ENCODE measurements around the gene SOS1. TPM values are rescaled to one million over a fixed set of nuclear protein-coding genes. Genes with fewer than 3 reads are reported as not detected.

SOS1 gene
- total RNA-seq, 2 donors from 2014 or later, result 29.8 to 61.2 TPM

DNA sequence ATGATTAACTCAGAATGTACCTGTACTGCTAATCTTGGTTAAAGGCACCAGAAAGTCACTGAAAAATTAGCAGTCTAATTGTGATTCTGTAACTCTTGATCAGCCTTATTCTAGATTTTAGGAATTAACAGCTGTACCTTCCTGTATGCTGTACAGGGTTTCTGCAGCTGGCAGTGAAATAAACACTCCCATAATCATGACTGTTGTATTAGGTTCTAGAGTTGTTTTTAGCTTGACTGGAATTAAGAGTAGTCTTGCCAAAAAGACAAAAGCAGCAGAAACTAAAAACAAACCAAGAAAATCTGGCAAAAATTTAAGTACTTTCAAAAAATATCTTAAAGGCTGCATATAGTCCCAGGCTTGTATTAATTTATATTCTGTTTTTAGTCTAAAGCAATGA is 103.5 kb downstream of the SOS1 start:
- H3K9me3 ChIP-seq, result no peaks in the 10 kb centered on the region
- TF ChIP-seq, protein P1, sequence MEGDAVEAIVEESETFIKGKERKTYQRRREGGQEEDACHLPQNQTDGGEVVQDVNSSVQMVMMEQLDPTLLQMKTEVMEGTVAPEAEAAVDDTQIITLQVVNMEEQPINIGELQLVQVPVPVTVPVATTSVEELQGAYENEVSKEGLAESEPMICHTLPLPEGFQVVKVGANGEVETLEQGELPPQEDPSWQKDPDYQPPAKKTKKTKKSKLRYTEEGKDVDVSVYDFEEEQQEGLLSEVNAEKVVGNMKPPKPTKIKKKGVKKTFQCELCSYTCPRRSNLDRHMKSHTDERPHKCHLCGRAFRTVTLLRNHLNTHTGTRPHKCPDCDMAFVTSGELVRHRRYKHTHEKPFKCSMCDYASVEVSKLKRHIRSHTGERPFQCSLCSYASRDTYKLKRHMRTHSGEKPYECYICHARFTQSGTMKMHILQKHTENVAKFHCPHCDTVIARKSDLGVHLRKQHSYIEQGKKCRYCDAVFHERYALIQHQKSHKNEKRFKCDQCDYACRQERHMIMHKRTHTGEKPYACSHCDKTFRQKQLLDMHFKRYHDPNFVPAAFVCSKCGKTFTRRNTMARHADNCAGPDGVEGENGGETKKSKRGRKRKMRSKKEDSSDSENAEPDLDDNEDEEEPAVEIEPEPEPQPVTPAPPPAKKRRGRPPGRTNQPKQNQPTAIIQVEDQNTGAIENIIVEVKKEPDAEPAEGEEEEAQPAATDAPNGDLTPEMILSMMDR (IDR thresholded peaks at IDR 0.05), result no peak
- peaks cover 29 to 64% of the 10 kb centered on the region in 2 donors for H3K4me1 ChIP-seq (ENCODE audit: control insufficient read depth in 1 of 2, low read depth in 2 of 2)
- peak overlapping the region; percentile 38 to 40 for H3K27ac ChIP-seq
- ATAC-seq (ENCODE audit: insufficient number of reproducible peaks, low FRiP score, low read depth), result no peak
- H3K4me3 ChIP-seq, result peak overlapping the region; percentile 17
- DNase-seq (ENCODE audit: low spot score), result no peak
- no peaks in the 10 kb centered on the region for H3K27me3 ChIP-seq (replicated peaks; ENCODE audit: insufficient read depth)
- H3K36me3 ChIP-seq, result peaks cover 7% of the 10 kb centered on the region

DNA sequence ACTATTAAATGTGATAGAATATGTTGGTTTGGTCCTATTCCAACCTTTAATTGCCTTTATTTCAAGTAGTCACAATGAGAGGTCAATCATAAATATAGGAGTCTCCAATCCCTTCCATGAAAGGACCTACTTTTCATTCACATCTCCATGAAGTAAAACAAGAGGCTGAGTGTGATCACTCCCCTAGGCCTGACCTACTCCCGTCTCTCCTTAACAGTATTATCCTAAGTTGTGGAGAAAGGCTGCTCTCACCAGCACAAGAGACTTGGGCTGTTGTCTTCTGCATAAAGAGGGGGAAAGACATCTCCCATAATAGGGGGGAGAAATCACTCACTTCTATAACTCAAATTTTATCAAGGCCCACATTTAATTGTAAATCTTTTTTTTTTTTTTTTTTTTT is 105.4 kb downstream of the SOS1 start:
- peaks cover 8% of the 10 kb centered on the region for H3K36me3 ChIP-seq
- DNase-seq (ENCODE audit: low spot score), result no peak
- no peaks in the 10 kb centered on the region for H3K9me3 ChIP-seq
- H3K27me3 ChIP-seq (replicated peaks; ENCODE audit: insufficient read depth), result no peaks in the 10 kb centered on the region
- peaks cover 29 to 46% of the 10 kb centered on the region in 2 donors for H3K4me1 ChIP-seq (ENCODE audit: control insufficient read depth in 1 of 2, low read depth in 2 of 2)
- H3K4me3 ChIP-seq, result no peak overlapping the region
- no peak overlapping the region for H3K27ac ChIP-seq
- no peak for ATAC-seq (ENCODE audit: insufficient number of reproducible peaks, low FRiP score, low read depth)
- TF ChIP-seq, protein P1 (IDR thresholded peaks at IDR 0.05), result no peak

DNA sequence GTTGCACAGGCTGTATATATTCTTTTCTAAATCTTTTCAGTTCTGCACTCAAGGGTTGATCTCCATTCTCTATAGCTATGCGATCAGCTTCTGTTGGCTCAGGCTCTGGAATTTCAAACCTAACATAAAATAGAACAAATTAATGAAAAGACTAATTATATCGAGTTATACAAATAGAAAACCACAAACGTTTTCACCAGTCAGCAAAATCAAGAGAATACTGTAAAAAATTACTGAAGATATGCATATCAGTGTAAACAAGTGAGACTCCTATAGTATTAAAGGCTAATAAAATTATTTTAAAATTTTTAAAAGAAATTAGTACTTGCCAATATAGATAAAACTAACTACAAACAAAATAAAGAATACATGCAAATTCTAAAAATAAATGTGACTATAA is 107.0 kb downstream of the SOS1 start:
- no peaks in the 10 kb centered on the region for H3K27me3 ChIP-seq (replicated peaks; ENCODE audit: insufficient read depth)
- TF ChIP-seq, protein P1 (IDR thresholded peaks at IDR 0.05), result no peak
- no peak overlapping the region for H3K27ac ChIP-seq
- H3K4me1 ChIP-seq (ENCODE audit: control insufficient read depth in 1 of 2, low read depth in 2 of 2), result peaks cover 29 to 34% of the 10 kb centered on the region in 2 donors
- no peak overlapping the region for H3K4me3 ChIP-seq
- H3K9me3 ChIP-seq, result no peaks in the 10 kb centered on the region
- ATAC-seq (ENCODE audit: insufficient number of reproducible peaks, low FRiP score, low read depth) (no peak), DNase-seq (ENCODE audit: low spot score) (no peak)
- H3K36me3 ChIP-seq, result peaks cover 18% of the 10 kb centered on the region

DNA sequence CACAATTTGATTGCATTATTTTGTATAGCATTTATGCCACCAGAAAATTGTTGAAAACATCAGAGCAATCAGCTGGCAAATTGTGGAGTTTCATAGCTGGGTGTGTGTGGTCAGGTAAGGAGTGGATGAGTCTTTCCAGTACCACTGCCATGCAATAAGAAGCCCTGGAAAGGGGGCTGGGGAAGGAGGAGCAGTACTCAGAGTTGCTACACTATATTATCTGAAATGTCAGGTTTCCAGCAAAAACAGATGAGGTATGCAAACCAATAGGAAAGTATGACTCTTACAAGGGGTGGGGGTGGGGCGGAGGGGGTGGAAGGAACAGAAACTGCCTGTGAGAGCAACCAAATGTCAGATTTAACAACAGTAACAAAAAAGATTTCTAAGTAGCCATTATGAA is 112.2 kb downstream of the SOS1 start:
- no peaks in the 10 kb centered on the region for H3K27me3 ChIP-seq (replicated peaks; ENCODE audit: insufficient read depth)
- no peaks in the 10 kb centered on the region for H3K4me1 ChIP-seq (ENCODE audit: control insufficient read depth in 1 of 2, low read depth in 2 of 2)
- TF ChIP-seq, protein P1 (IDR thresholded peaks at IDR 0.05), result no peak
- peaks cover 31% of the 10 kb centered on the region for H3K36me3 ChIP-seq
- DNase-seq (ENCODE audit: low spot score) (no peak), ATAC-seq (ENCODE audit: insufficient number of reproducible peaks, low FRiP score, low read depth) (no peak)
- no peak overlapping the region for H3K27ac ChIP-seq
- H3K4me3 ChIP-seq, result no peak overlapping the region
- no peaks in the 10 kb centered on the region for H3K9me3 ChIP-seq

DNA sequence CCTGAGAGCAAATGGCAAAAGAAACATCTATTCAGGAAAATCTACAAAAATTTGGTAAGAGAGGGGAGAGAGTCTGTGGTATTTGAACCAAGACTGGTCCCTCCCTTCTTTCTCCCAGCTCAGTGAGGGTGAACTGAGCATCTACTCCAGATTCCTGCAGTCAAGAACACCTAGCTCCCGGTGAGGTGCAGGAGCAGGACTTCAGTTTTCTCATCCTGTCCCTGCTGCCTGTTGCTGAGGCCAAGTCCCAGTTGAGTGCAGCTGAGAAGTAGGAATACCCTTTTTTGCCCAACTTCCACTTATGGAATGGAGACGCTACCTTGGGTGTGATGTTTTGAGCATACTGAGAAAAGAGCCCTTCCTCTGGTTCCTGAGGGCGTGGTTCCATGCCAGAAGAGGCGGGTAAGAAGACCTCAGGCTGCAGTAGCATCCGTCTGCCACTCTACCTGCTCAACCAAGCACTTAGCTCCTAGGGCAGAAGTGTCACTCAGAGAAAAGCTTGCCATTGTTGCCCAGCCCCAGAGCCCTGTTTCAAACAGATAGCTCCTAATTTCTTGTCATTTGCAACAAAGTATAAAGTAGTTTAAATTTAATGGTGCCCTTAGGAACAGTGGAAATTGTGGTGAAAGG is 112.9 kb downstream of the SOS1 start:
- no peak for ATAC-seq (ENCODE audit: insufficient number of reproducible peaks, low FRiP score, low read depth)
- Histone ChIP-seq H3K4me3 (no peak overlapping the region), H3K9me3 (no peaks in the 10 kb centered on the region), H3K4me1 (ENCODE audit: control insufficient read depth in 1 of 2, low read depth in 2 of 2) (no peaks in the 10 kb centered on the region), H3K36me3 (peaks cover 29% of the 10 kb centered on the region), H3K27ac (no peak overlapping the region), H3K27me3 (replicated peaks; ENCODE audit: insufficient read depth) (no peaks in the 10 kb centered on the region)
- TF ChIP-seq, protein P1 (IDR thresholded peaks at IDR 0.05), result no peak
- no peak for DNase-seq (ENCODE audit: low spot score)

All from thoracic aorta (tissue), 2 donors.